Psoas muscle (tissue), 8 donors: ENCODE measurements around the gene MAN1A1. TPM values are rescaled to one million over a fixed set of nuclear protein-coding genes. Genes with fewer than 3 reads are reported as not detected.

Experiments used
- ATAC-seq, 4 donors: fragments of 200-7000 bp; cut with Tn5 transposase; one replicate each; pipeline ENCODE4 v1.9.1; 2020; ENCODE audit warnings: moderate library complexity in 3 of 4, mild to moderate bottlenecking in 2 of 4
- DNase-seq, 2 donors: peaks; one replicate each; pipeline ENCODE4 v3.0.0-alpha.2; 2020
- H3K27ac ChIP-seq: fragments of 200-600 bp; one replicate; pipeline ENCODE4 v1.8.0; 2022
- H3K27me3 ChIP-seq, 3 donors: fragments of 200-600 bp in 1 of 3; one replicate each; pipeline versions ENCODE4 v1.6.1 to v1.8.0; 2013 to 2022; ENCODE audit warnings: low read length in 2 of 3, mild to moderate bottlenecking in 2 of 3, moderate library complexity in 1 of 3; ENCODE audit not compliant: insufficient read depth in 3 of 3
- H3K36me3 ChIP-seq, 2 donors: fragments of 200-600 bp in 1 of 2; one replicate each; pipeline versions ENCODE4 v1.6.1 to v1.8.0; 2013 to 2022; ENCODE audit warnings: low read depth in 1 of 2, mild to moderate bottlenecking in 1 of 2, moderate library complexity in 1 of 2; ENCODE audit not compliant: insufficient read depth in 1 of 2
- H3K4me1 ChIP-seq: fragments of 200-600 bp; one replicate; pipeline ENCODE4 v1.8.0; 2022
- H3K4me3 ChIP-seq: fragments of 200-600 bp; one replicate; pipeline ENCODE4 v1.8.0; 2022; ENCODE audit warnings: mild to moderate bottlenecking
- H3K9me3 ChIP-seq: fragments of 200-600 bp; one replicate; pipeline ENCODE4 v1.8.0; 2022
- WGBS, 3 donors: extraction: QIAGEN DNeasy Blood & Tissue Kit; methylation state at CpG; one replicate each; pipeline versions ENCODE4 v1.1.6 to v1.1.7; 2013; 5-methylcytosine and 5-hydroxymethylcytosine counted together
- intact Hi-C, 2 donors: fragments of 100-400 bp; cut with DNase I; formaldehyde crosslinking; loops; one replicate each; pipeline versions ENCODE4 v1.11.0 to v1.14.2; 2022
- polyA plus RNA-seq, 3 donors: library from polyadenylated mRNA; stranded (reverse); fragments of 200-250 nt; gene quantifications; one replicate each; pipeline ENCODE4 v1.2.3, GENCODE V29; 2013
- total RNA-seq, 4 donors: library from RNA; stranded (reverse); fragmentation: NEBNext Ultra II Directional in 2 of 4; extraction: Animal tissue kit (Norgen Biotek cat#: 25700) in 2 of 4; gene quantifications; one replicate each; pipeline versions ENCODE4 v1.2.1 to v1.2.4, GENCODE V29; 2021 to 2023
- TF ChIP-seq, protein P1 (sequence below): fragments of 200-600 bp; IDR thresholded peaks from one replicate; pipeline ENCODE4 v1.8.0; 2022; ENCODE audit warnings: antibody characterized with exemption
- donor health status: healthy with polysubstance abuse.
- donor health status: DM: no; HTN: no; CAD: no; lungs with moderate emphysema.
- donor health status: Bipolar disorder and iron deficiency.
- donor health status: healthy.
- donor health status: DM: yes; HTN: yes; CAD: no.
- donor health status: DM: no; HTN: no; CAD: no.
- donor health status: DM: no; HTN: no; CAD: no.
- donor health status: DM: yes; HTN: yes; CAD: no.

The MAN1A1 gene
- total and polyA plus RNA-seq, 7 donors: 3.7 to 14.6 (median 6.2) TPM

DNA sequence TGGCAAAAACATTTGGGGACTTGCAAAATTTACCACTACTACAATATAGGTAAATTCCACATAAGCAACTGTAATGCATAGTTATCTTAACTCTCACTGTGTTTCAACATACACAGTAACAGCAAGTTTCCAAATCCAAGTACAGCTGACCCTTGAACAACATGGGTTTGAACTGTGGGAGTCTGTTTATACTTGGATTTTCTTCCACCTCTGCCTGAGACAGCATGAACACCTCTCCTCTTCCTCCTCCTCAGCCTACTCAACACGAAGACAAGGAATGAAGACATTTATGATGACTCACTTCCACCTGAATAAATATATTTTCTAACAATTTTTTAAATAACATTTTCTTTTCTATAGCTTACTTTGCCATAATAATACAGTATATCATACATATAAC, 25.6 kb downstream of the MAN1A1 start:
- Histone ChIP-seq H3K36me3 (no peaks in the 10 kb centered on the region), H3K27me3 (no peaks in the 10 kb centered on the region), H3K4me1 (no peaks in the 10 kb centered on the region), H3K9me3 (no peaks in the 10 kb centered on the region), H3K4me3 (no peak overlapping the region), H3K27ac (no peak overlapping the region)
- TF ChIP-seq, protein P1, sequence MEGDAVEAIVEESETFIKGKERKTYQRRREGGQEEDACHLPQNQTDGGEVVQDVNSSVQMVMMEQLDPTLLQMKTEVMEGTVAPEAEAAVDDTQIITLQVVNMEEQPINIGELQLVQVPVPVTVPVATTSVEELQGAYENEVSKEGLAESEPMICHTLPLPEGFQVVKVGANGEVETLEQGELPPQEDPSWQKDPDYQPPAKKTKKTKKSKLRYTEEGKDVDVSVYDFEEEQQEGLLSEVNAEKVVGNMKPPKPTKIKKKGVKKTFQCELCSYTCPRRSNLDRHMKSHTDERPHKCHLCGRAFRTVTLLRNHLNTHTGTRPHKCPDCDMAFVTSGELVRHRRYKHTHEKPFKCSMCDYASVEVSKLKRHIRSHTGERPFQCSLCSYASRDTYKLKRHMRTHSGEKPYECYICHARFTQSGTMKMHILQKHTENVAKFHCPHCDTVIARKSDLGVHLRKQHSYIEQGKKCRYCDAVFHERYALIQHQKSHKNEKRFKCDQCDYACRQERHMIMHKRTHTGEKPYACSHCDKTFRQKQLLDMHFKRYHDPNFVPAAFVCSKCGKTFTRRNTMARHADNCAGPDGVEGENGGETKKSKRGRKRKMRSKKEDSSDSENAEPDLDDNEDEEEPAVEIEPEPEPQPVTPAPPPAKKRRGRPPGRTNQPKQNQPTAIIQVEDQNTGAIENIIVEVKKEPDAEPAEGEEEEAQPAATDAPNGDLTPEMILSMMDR: no peak
- intact Hi-C loops: no loop called here
- DNase-seq (no peak), ATAC-seq (no peak)
- 70 to 89% (median 71%) methylated on average over 1 of the region's 1 CpG for WGBS, 3 donors

DNA sequence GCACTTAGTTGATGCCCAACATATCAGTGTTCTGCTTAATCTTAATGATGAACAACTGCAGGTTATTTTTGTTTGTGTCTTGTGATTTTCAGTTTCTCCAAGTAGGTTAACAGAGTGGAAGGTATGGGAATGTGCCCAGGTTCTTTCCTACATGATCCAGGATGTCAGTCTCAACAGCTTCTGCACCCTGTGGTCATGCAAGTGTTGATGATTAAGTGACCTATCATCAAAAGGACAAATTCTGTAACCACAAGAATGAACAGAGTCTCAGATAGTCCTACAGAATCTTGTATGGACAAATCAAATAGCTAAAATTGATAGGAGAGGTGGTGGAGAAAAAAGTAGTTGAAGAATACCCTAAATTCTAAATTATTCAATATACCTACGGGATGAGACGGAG, 26.1 kb downstream of the MAN1A1 start:
- 97 to 99% (median 99%) methylated on average over 2 of the region's 2 CpGs for WGBS, 3 donors
- Histone ChIP-seq H3K36me3 (no peaks in the 10 kb centered on the region), H3K9me3 (no peaks in the 10 kb centered on the region), H3K4me1 (no peaks in the 10 kb centered on the region), H3K4me3 (no peak overlapping the region), H3K27ac (no peak overlapping the region), H3K27me3 (no peaks in the 10 kb centered on the region)
- DNase-seq: no peak
- TF ChIP-seq, protein P1: no peak
- intact Hi-C loops: no loop called here
- ATAC-seq: no peak

DNA sequence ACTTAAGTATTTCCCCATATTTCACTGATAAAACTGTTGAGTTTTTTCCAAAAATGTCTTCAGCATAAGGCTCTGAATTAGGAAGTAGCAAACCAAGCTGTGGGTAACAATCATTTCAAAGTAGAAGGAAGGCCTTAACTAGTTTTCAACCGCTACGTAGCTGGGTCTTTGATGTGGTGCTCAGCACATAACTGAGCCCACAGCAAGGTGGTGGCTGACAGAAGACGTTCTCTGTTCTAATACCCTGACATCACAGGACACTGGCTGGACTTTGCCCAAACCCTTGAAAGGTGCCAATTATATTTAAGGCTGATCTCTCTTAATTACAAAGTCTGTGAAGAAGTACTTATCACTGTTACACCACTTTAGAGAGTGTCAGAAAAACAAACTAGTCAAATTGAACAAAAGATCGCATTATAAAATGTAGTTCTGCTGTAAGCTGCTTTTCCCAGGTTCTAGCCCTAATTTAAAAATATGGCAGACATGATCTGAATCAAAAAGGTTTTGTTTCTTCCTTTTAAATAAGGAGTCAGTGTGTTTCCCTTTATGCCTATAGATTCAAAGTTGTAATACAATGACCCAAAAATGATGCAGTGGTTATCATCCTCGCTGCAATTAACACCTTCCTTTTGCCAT, 26.7 kb downstream of the MAN1A1 start:
- H3K27me3 ChIP-seq: no peaks in the 10 kb centered on the region
- no peaks in the 10 kb centered on the region for H3K4me1 ChIP-seq
- no peak overlapping the region for H3K4me3 ChIP-seq
- DNase-seq (no peak), ATAC-seq (no peak)
- no peaks in the 10 kb centered on the region for H3K36me3 ChIP-seq
- TF ChIP-seq, protein P1: no peak
- H3K27ac ChIP-seq: no peak overlapping the region
- intact Hi-C loops: no loop called here
- H3K9me3 ChIP-seq: no peaks in the 10 kb centered on the region
- 90 to 92% (median 91%) methylated on average over 5 of the region's 5 CpGs for WGBS, 3 donors

DNA sequence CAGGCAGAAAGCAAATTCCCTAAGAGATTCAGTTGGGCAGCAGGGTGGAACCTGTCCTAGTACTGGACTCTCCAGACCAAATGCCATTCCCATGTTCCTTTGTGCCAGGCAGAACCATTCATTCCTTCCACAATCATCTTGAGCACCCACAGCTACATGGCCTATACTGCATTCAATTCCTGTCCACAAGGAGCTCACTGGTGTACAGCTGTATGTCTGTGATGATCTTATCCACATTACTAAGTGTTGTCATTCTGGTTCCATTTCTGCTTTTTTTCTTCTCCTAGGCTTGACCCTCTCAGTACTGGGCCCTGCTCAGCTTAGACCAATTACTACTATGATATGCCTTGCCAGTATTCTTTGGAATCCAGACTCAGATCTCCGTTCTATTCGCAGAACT, 27.5 kb downstream of the MAN1A1 start:
- H3K4me1 ChIP-seq: no peaks in the 10 kb centered on the region
- ATAC-seq (no peak), DNase-seq (no peak)
- WGBS, 3 donors: 96 to 100% (median 98%) methylated on average over 2 of the region's 2 CpGs
- intact Hi-C loops: no loop called here
- no peaks in the 10 kb centered on the region for H3K9me3 ChIP-seq
- no peaks in the 10 kb centered on the region for H3K36me3 ChIP-seq
- TF ChIP-seq, protein P1: no peak
- H3K4me3 ChIP-seq: no peak overlapping the region
- no peaks in the 10 kb centered on the region for H3K27me3 ChIP-seq
- no peak overlapping the region for H3K27ac ChIP-seq

DNA sequence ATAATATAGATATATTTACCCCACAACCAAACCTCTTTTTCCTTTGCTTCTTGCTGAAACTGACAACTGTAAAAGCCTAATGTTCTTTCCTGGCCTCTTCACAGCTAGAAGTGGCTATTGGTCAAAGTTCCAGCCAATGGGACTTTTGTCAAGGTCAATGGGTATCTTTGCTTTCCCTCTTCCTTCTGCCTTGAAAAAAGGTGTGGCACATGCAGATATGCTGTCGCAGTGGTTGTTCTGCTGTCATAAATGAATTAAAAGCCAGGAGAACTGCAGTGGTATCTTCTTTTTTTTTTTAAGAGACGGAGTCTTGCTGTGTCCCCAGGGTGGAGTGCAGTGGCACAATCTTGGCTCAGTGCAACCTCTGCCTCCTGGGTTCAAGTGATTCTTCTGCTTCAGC, 29.9 kb downstream of the MAN1A1 start:
- intact Hi-C loops: no loop called here
- TF ChIP-seq, protein P1: no peak
- H3K4me1 ChIP-seq: no peaks in the 10 kb centered on the region
- 82 to 95% (median 86%) methylated on average over 2 of the region's 2 CpGs for WGBS, 3 donors
- H3K27me3 ChIP-seq: no peaks in the 10 kb centered on the region
- ATAC-seq: no peak
- no peaks in the 10 kb centered on the region for H3K9me3 ChIP-seq
- H3K36me3 ChIP-seq: no peaks in the 10 kb centered on the region
- no peak overlapping the region for H3K27ac ChIP-seq
- DNase-seq: no peak
- H3K4me3 ChIP-seq: no peak overlapping the region
